Measurements from ENCODE around the gene ZC3H12C.
A peak's percentile ranks its signal among the peaks of the same experiment; 100 is the strongest.

Gene ZC3H12C

DNA sequence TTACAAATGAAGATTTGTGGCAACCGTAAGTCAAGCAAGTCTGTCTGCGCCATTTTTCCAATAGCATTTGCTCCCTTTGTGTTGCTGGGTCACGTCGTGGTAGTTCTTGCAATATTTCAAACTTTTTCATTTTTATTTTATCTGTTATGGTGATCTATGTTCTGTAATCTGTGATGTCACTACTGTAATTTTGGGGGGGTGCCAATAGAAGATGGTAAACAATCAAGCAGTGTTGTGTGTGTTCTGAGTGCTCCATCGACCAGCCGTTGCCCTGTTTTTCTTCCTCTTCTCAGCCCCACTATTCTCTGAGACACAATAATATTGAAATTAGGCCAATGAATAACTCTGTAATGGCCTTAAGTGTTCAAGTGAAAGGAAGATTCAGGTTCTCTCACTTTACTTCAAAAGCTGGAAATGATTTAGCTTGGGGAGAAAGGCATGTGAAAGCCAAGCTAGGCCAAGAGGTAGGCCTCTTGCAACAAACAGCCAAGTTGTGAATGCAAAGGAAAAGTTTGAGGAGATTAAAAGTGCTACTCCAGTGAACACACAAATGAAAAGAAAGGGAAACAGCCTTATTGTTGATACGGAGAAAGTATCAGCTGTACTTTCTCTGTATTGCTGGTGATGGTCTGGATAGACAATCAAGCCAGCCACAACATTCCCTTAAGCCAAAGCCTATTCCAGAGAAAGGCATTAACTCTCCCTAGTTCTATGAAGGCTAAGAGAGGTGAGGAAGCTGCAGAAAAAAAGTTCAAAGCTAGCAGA lies 7.5 kb downstream of the ZC3H12C start:
- DNase-seq: no peak

GRCh38 chr11:110106713-110107274 lies 13.6 kb downstream of the ZC3H12C start:
- no peak for DNase-seq

DNA sequence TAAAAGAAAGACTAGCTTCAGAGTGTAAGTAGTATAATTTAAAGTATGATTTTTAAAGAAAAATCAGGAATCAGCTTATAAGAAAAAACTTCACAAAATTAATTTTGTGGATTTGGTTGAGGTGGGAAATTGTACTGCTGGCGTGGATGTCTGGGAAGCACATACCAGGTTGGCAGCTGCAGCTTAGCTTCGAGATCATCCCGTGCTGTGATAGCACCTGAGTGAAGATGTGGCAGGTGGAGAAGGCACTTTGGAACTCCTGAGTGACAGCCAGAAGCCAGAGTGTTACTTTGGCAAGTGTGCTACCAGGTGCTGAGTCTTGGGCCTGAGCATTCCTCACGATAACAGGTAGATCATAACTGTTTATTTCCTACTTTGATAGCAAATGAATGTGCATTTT lies 17.7 kb downstream of the ZC3H12C start:
- no peak for DNase-seq

- no peak for DNase-seq
Observed at GRCh38 chr11:110112457-110112856, 19.3 kb downstream of the ZC3H12C start.

- no peak for DNase-seq
Observed at GRCh38 chr11:110113505-110113904, 20.3 kb downstream of the ZC3H12C start.

DNA sequence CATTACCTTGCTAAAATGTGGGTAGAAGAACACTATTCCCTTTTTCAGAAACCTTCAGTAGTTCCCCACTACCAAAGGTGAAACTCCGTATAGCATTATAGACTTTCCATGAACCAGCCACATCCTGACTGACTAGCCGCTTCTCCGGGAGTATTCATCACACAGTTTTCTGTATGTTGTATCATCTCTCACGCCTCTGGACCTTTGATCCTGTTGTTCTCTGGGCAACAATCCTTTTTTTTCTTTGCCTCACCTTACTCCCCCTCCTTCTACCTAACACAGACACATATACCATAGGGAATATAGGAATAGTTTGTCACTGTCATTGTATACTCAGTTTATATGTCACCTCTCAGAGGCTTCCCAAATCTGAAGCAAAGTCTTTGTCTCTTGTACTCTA lies 20.8 kb downstream of the ZC3H12C start:
- DNase-seq: no peak

DNA sequence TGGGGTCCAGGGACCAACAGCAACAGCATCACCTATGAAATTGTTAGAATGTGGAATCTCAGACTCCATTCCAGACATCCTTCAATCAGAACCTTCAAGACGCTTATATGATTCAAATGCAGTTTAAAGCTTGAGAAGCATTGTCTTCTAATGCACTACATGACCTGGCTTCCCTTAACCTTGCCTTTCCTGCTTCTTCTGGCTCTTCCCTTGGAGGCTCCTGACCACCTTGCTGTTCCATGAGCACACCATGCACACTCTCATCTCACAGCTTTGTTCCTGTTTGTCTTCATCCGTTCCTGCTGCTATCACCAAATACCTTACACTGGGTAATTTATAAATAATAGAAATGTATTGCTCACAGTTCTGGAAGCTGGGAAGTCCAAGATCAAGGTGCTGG lies 26.1 kb downstream of the ZC3H12C start:
- no peak for DNase-seq

GRCh38 chr11:110121204-110121603 lies 28.0 kb downstream of the ZC3H12C start:
- peak; percentile 37 to 50 for DNase-seq

- no peak for DNase-seq
Observed at GRCh38 chr11:110123003-110123402, 29.8 kb downstream of the ZC3H12C start.

DNA sequence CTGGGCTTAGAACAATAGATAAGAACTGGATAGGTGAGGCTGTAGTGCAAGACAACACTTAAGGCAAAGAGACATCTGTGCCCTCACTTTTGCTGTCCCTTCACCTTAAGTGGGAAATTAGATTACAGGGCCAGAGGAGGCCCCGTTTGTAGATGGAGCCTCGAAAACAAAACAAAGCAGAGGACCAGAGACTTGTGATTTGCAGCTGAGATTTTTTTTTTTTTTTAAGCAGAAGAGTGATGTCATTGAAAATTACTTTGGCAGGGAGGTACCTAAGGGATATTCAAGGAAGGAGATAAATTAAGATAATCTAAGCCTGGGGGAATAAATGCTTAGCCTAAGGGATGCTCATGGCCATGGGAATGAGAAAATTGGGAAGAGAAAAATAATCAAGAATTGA lies 31.4 kb downstream of the ZC3H12C start:
- DNase-seq: no peak

GRCh38 chr11:110125632-110126031 lies 32.4 kb downstream of the ZC3H12C start:
- no peak for DNase-seq

DNA sequence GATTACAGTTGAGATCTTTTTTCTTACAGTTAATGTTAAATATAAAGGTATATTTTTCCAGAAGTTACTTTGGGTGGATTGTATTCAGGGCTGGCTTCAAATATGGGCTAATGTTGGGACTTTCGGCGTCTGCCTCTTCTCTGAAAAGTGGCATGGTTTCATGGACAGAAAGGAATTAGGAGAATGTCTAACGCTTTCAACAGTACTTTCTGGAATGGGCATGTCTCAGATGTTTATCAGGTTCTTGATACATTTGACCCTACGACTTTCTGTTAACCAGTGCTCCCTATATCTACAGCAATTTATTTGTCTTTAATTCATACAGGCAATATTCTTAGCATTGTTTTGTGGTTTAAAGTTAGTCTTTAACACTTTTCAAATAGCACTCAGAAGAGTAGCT lies 33.7 kb downstream of the ZC3H12C start:
- no peak for DNase-seq

- DNase-seq: no peak
Observed at GRCh38 chr11:110128161-110128560, 35.0 kb downstream of the ZC3H12C start.

DNA sequence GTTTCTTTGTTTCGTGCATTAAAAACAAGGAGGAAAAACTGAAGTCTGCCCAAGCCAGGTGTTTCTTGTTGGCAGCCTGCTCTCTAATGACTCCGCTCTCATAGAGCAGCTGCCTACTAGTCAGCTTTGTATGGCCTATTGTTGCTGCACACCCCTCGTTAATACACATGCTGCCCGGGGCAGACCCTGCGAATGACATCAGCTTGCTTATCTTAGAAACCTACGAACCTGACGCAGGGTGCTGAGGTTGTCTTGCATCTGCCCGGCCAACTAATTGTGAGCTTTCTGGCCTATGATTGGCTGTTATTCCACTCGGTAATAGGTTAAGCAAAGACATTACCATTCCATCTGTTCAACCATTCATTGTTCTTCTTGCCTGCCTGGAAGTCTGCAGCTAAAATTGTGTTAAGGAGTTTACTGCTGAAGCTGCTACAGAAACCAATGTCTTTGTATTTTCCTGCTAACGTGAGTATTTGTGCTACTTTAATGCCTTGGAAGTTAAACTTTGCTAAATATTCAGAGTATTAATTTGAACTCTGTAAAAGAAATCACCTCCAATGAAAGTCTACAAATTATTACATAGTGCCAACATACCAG lies 37.5 kb downstream of the ZC3H12C start:
- peak; percentile 99 for DNase-seq

- DNase-seq: peak; percentile 43 to 51
Observed at GRCh38 chr11:110131386-110132123, 38.4 kb downstream of the ZC3H12C start.

DNA sequence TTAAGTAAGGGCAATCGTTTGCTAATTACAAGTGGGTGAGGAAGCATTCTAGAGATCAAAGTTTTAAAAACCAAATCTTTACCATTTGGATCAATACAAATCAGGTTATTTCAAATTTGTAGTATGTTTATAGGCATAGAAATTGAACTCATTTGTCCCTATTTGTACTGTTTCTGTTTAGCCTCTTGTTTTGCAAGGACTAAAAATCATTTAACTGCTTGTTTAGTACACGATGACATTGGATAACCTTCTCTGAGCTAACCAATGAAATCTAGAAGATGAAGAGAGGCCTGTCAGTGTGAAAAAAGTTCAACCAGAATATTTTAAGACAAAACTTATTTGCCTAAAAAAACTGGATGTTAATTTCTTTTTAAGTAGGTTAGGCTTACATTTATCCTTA lies 40.0 kb downstream of the ZC3H12C start:
- DNase-seq: no peak

- peak in 1 of 2 experiments; percentile 24 for DNase-seq
Observed at GRCh38 chr11:110134110-110134509, 40.9 kb downstream of the ZC3H12C start.

DNA sequence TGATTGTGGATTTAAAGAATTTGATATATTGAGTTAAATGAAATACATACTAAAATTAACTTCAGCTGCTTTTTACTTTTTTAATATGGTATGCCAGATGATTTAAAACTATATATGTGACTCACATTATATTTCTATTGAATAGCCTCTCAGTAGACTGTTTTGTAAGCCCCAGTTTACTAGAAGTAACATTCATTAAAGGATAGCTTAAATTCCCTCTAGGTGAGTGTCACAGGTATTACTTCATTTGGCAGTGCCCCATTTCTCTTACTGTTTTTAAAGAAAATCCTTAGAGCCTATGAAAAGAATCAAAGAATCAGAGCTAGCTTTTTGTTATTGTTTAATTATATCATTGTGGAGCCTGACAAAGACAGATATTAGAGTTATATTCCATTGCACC lies 48.6 kb downstream of the ZC3H12C start:
- DNase-seq: no peak

- no peak for DNase-seq
Observed at GRCh38 chr11:110147962-110148709, 54.9 kb downstream of the ZC3H12C start.

- no peak for DNase-seq
Observed at GRCh38 chr11:110148775-110149744, 55.9 kb downstream of the ZC3H12C start.

DNA sequence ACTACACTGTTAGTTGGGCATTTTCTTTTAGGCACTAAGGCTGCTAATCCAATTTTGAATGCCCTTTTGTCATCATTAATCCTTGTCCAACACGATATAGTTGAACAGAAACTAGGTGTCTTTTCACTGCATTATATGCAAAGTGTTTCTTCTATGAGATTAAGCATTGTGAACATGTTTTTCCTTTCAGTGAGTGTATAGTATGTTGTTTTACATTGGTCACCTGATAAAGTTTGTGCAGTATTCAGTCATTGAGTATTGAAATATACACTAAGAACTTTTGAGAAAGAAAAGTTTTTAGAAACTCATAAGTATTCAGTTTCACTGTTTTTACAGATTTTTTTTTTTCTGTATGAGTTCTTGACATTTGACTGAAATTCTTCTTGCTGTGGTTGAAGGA lies 59.0 kb downstream of the ZC3H12C start:
- DNase-seq: no peak

- DNase-seq: no peak
Observed at GRCh38 chr11:110153474-110153873, 60.3 kb downstream of the ZC3H12C start.

All from SHP77 (cell line).